GM13977 (cell line): ENCODE data around the gene RPL18A.

ENCODE experiments used
- DNase-seq: peaks from one replicate; pipeline ENCODE4 v3.0.0; 2012; ENCODE audit warnings: low spot score
- CTCF ChIP-seq: IDR thresholded peaks from 2 replicates; pipeline ENCODE4 v1.5.1; 2012; ENCODE audit warnings: mild to moderate bottlenecking, control low read depth; ENCODE audit not compliant: insufficient read depth; ENCODE audit errors: extremely low read depth, missing control alignments
- in situ Hi-C: fragments of 300-500 bp; cut with MboI; formaldehyde crosslinking; loops from one replicate; pipeline ENCODE4 v1.12.0; 2022; ENCODE audit warnings: low sequenced_read_pairs, low pct_unique_long_range_greater_than_20kb, mixed read lengths, inconsistent platforms; ENCODE audit not compliant: unreplicated experiment

Gene RPL18A

GRCh38 chr19:17861542-17862402 lies 2.1 kb downstream of the RPL18A start:
- in situ Hi-C loops: no loop called here
- DNase-seq: no peak
- TF ChIP-seq CTCF: no peak

GRCh38 chr19:17862711-17863519 lies 3.2 kb downstream of the RPL18A start:
- no peak for DNase-seq
- TF ChIP-seq CTCF: peak; percentile 31
- in situ Hi-C loops: no loop called here

- in situ Hi-C loops: no loop called here
- TF ChIP-seq CTCF: no peak
- DNase-seq: no peak
Observed at GRCh38 chr19:17863520-17864182, 3.9 kb downstream of the RPL18A start.

GRCh38 chr19:17865364-17866311 lies 5.9 kb downstream of the RPL18A start:
- in situ Hi-C loops: loop anchor here (5.0 kb wide), 1 partner anchor 67 kb away; the partner anchor contains the start of gene CCDC124
- no peak for DNase-seq
- TF ChIP-seq CTCF: no peak

GRCh38 chr19:17866312-17866963 lies 6.7 kb downstream of the RPL18A start:
- in situ Hi-C loops: loop anchor here (5.0 kb wide), 1 partner anchor 66 kb away; the partner anchor contains the start of gene CCDC124
- no peak for TF ChIP-seq CTCF
- no peak for DNase-seq
